NCI-H524 treated with DMSO at 0.1 percent for 48 hours (cell line): ENCODE data around the gene CHID1.

Experiments
- DNase-seq: peaks from one replicate; lab custom pipeline; 2025; lab: John Stamatoyannopoulos, UW

CHID1 gene

GRCh38 chr11:933142-933851 lies 22.7 kb upstream of the CHID1 start:
- DNase-seq: no peak

DNA sequence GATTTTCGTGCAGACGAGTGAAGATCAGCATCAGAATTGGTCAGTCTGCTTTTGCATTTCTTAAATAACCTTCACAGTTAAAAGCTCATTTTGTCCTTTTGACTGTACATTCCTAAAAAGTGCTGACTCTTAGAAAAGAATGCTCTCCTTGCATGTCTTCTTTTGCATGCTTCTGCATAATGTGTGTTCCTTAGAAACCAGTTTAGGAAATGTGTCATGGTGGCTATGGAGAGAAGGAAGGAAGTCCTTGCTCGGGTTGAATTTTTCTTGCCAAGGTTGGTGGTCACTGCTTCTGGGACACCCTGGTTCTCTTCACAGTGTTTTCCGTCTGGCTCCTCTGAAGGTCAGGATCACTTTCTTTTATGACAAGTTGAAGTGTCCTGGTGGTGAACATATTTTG lies 21.8 kb upstream of the CHID1 start:
- no peak for DNase-seq

GRCh38 chr11:931385-931784 lies 20.8 kb upstream of the CHID1 start:
- no peak for DNase-seq

GRCh38 chr11:929405-929804 lies 18.8 kb upstream of the CHID1 start:
- DNase-seq: no peak

- DNase-seq: no peak
Observed at GRCh38 chr11:928786-929185, 18.2 kb upstream of the CHID1 start.

GRCh38 chr11:927871-928270 lies 17.3 kb upstream of the CHID1 start:
- DNase-seq: no peak

- DNase-seq: no peak
Observed at GRCh38 chr11:926341-926916, 15.8 kb upstream of the CHID1 start.

DNA sequence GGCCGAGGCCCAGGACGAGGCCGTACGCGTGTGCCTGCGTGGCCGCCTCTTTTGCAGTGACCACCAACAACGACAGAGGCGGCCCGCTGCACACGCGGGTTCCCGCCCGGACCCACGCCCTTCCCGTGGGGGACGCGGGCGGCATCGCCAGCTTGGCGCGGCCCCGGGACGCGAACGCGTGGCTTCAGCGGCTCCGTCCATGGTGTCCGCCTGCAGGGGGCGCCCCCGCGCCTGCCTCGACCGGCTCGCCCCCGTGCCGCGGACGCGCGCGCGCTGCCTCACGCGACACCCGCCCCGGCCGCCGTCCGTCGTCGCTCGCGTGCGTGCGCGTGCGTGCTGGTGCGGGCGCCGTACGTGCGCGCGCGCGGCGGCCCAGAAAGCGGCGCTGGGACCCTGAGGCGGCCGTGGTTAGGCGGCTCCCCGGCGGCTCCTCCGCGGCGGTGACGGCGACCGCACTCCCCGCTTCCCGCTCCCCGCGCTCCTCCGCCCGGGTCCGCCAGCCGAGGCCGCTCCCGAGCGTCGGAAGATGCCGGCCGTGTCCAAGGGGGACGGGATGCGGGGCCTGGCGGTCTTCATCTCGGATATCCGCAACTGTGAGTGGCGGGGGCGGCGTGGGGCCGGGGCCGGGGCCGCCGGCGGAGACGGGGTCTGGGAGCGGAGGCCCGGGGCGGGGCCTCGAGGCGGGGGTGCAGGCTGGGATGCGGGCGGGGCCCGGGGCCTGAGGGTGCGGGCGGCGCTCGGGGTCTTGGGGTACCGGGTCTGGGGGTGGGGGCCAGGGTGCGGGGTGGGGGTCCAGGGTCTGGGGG lies 15.1 kb upstream of the CHID1 start, which contains the start of gene AP2A2:
AP2A2 (plus strand) TSS at position 375 of the 806 bp plus-strand sequence; CDS start at position 527, 152 bp downstream.
- no peak for DNase-seq

DNA sequence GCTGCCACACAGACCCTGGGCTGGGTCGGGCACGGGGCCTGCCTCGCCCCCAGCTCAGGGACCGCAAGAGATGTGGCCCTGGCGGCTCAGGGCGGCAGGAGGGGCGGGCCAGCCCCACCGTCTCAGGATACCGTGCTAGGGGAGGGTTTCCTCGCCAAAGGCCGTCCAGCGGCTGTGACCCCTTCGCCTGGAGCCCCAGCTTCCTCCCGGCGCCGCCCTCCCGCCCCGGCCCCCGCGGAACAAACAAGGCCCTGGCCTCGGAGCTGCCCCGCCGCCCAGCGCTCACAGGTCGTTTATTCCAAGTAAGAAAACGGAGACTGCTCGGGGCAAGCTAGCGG lies 14.5 kb upstream of the CHID1 start:
- no peak for DNase-seq

- no peak for DNase-seq
Observed at GRCh38 chr11:924406-925157, 14.0 kb upstream of the CHID1 start.

DNA sequence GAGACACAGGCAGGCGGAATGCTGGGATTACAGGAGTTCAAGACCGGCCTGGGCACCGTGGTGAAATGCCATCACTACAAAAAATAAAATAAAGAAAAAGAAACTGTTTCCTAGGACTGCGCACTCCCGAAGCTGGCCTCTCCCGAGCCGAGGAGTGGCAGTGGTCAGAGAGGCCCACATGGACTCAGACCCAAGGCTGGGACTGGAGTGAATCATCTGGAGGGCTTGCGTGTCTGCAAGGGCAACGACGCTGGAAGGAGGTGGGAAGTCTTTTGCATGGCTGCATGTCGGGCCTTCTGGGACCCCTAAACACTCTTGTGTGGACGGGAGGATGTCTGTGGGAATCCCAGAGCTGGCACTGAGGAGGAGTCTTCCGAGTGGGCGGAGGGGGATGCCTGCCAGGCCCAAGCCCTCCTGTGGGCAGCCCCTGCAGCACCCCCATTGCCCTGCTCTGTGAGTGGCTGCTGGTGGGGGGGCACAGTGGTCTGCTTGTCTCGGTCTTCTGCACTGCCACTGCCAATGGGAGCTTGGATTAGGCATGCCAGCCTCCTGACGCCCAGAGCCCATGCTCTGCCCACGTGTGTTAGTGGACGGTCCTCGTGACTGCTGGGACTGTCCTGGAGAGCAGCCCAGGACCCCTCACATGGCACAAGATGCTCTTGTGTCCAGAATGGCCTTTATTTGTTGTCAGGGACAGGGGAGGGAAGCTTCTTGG lies 13.2 kb upstream of the CHID1 start:
- no peak for DNase-seq

- no peak for DNase-seq
Observed at GRCh38 chr11:921921-922678, 11.5 kb upstream of the CHID1 start.

DNA sequence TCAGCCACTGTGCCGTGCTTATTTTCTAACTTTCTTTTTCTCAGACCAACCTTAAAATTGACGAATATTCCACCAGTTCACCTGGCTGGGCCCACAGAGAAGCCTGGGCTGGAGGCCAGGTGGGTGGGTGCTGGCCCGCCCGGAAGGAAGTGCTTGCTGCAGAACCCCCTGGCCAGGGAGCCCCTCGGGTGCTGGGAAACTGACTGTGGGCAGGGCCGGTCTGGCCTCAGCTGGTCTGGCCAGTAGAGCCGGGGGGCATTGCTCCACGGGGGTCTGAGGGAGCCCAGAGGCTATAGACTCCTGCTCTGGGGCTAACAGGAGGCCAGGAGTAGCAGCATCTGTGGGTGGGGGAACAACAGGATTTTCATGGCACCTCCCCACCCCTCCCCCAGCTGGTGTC lies 6.8 kb upstream of the CHID1 start:
- DNase-seq: no peak

GRCh38 chr11:914747-915501 lies 4.3 kb upstream of the CHID1 start:
- no peak for DNase-seq

DNA sequence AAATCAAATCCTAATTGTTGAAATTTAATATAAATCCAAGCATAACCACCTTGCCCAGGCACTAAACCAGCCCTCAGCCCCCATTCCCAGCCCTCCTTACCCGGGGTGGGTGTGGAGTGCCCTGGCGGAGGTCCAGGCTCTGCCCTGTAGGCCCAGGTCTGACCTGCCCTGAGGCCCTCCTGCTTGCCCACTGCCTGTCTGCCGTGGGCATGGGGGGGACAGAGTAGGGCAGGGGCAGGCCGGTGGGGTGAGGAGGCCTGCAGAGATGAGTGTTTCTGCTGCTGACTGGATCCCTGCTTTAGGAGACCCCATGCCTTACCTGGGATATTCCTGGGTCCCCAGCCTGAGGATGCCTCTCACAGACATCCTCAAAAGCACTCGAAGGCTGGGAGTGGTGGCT lies 3.6 kb upstream of the CHID1 start:
- no peak for DNase-seq

- DNase-seq: no peak
Observed at GRCh38 chr11:913043-913442, 2.4 kb upstream of the CHID1 start.

- DNase-seq: no peak
Observed at GRCh38 chr11:912266-912665, 1.7 kb upstream of the CHID1 start.

- DNase-seq: no peak
Observed at GRCh38 chr11:911890-912219, 1.2 kb upstream of the CHID1 start.

- no peak for DNase-seq
Observed at GRCh38 chr11:911031-911889, 650 bp upstream of the CHID1 start.
